PC-3 (cell line): ENCODE data around the gene RFX7.

Source experiments
- EZH2 ChIP-seq: fragments of 300-600 bp; sonication (generic); IDR thresholded peaks from one replicate; pipeline ENCODE4 v1.6.1; 2017; ENCODE audit warnings: antibody characterized with exemption, mild to moderate bottlenecking, low read length; ENCODE audit not compliant: unreplicated experiment
- EZH2phosphoT487 ChIP-seq: fragments of 300-600 bp; sonication (generic); IDR thresholded peaks from 2 replicates; pipeline ENCODE4 v1.6.1; 2018; ENCODE audit warnings: mild to moderate bottlenecking, antibody characterized with exemption, low read length, borderline replicate concordance
- TF ChIP-seq, protein P1 (sequence below): fragments of 300-600 bp; sonication (generic); conservative IDR thresholded peaks from 2 replicates; pipeline ENCODE4 v1.5.1; 2017; ENCODE audit warnings: antibody characterized with exemption, low read depth, mild to moderate bottlenecking, low read length

DNA sequence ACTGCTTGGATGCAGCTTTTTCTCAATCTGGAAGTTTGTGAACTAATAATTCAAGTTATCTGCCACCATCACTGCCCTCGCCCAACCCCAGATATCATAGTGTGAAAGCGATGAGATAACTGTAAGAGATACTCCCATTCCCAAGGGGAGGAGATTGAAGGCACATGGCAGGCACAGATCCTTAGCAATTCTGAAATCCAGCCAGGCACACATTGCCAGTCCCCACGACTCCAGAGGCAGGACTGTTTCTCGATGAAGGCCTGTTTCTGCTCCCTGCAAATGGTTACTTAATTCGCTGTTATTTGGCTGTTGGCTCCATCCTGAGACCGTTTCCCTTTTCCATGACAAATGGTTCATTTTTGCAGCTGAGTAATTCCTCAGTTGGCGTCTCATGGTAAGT lies 187.1 kb downstream of the RFX7 start:
- TF ChIP-seq, protein P1, sequence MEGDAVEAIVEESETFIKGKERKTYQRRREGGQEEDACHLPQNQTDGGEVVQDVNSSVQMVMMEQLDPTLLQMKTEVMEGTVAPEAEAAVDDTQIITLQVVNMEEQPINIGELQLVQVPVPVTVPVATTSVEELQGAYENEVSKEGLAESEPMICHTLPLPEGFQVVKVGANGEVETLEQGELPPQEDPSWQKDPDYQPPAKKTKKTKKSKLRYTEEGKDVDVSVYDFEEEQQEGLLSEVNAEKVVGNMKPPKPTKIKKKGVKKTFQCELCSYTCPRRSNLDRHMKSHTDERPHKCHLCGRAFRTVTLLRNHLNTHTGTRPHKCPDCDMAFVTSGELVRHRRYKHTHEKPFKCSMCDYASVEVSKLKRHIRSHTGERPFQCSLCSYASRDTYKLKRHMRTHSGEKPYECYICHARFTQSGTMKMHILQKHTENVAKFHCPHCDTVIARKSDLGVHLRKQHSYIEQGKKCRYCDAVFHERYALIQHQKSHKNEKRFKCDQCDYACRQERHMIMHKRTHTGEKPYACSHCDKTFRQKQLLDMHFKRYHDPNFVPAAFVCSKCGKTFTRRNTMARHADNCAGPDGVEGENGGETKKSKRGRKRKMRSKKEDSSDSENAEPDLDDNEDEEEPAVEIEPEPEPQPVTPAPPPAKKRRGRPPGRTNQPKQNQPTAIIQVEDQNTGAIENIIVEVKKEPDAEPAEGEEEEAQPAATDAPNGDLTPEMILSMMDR = no peak
- TF ChIP-seq EZH2 = no peak
- no peak for TF ChIP-seq EZH2phosphoT487
